Large intestine (tissue), 3 donors: ENCODE measurements around the gene COL11A1. TPM values are rescaled to one million over a fixed set of nuclear protein-coding genes. Genes with fewer than 3 reads are reported as not detected.

Experiments
- DNase-seq, 2 donors: peaks; one replicate each; pipeline versions ENCODE4 v3.0.0 to v3.0.0-alpha.2; 2013
- H3K27ac ChIP-seq: one replicate; pipeline ENCODE4 v1.5.1; 2013; ENCODE audit warnings: low read length
- H3K27me3 ChIP-seq: 2 replicates; pipeline ENCODE4 v1.6.1; 2013; ENCODE audit warnings: low read length; ENCODE audit not compliant: control insufficient read depth, insufficient read depth
- H3K36me3 ChIP-seq: 2 replicates; pipeline ENCODE4 v1.6.1; 2013; ENCODE audit warnings: low read length; ENCODE audit not compliant: control insufficient read depth, insufficient read depth
- H3K4me1 ChIP-seq: one replicate; pipeline ENCODE4 v1.6.1; 2013; ENCODE audit warnings: low read length; ENCODE audit not compliant: control insufficient read depth, insufficient read depth
- H3K4me3 ChIP-seq: one replicate; pipeline ENCODE4 v1.5.1; 2013; ENCODE audit warnings: low read length
- H3K9me3 ChIP-seq: one replicate; pipeline ENCODE4 v1.6.1; 2013; ENCODE audit warnings: mild to moderate bottlenecking, low read depth, low read length, moderate library complexity; ENCODE audit not compliant: control insufficient read depth
- WGBS: methylation state at CpG from one replicate; pipeline ENCODE4 v1.1.5; 2013; ENCODE audit warnings: low lambda C conversion rate; ENCODE audit not compliant: insufficient coverage; 5-methylcytosine and 5-hydroxymethylcytosine counted together
- polyA plus RNA-seq: library from polyadenylated mRNA; unstranded; fragments of 120-200 nt; gene quantifications from one replicate; pipeline ENCODE4 v1.2.1, GENCODE V29; 2013

The COL11A1 gene
- polyA plus RNA-seq, 1 donor: 4.1 TPM

GRCh38 chr1:102875756-102876155 is 232.6 kb downstream of the COL11A1 start:
- Histone ChIP-seq H3K4me3 (no peak overlapping the region), H3K36me3 (no peaks in the 10 kb centered on the region), H3K27ac (no peak overlapping the region), H3K4me1 (no peaks in the 10 kb centered on the region), H3K9me3 (no peaks in the 10 kb centered on the region), H3K27me3 (no peaks in the 10 kb centered on the region)
- DNase-seq: no peak
- WGBS: 40% methylated on average over 1 of the region's 1 CpG

- no peaks in the 10 kb centered on the region for H3K36me3 ChIP-seq
- H3K27me3 ChIP-seq: no peaks in the 10 kb centered on the region
- H3K9me3 ChIP-seq: no peaks in the 10 kb centered on the region
- WGBS: no CpG with 5 or more reads among the region's 1 CpG
- H3K27ac ChIP-seq: no peak overlapping the region
- H3K4me3 ChIP-seq: no peak overlapping the region
- H3K4me1 ChIP-seq: no peaks in the 10 kb centered on the region
- DNase-seq: no peak
Observed at GRCh38 chr1:102872526-102872925, 235.8 kb downstream of the COL11A1 start.

- Histone ChIP-seq H3K27me3 (no peaks in the 10 kb centered on the region), H3K4me3 (no peak overlapping the region), H3K27ac (no peak overlapping the region), H3K36me3 (no peaks in the 10 kb centered on the region), H3K9me3 (no peaks in the 10 kb centered on the region), H3K4me1 (no peaks in the 10 kb centered on the region)
- no CpG with 5 or more reads among the region's 4 CpGs for WGBS
- no peak for DNase-seq
Observed at GRCh38 chr1:102872097-102872496, 236.2 kb downstream of the COL11A1 start.

DNA sequence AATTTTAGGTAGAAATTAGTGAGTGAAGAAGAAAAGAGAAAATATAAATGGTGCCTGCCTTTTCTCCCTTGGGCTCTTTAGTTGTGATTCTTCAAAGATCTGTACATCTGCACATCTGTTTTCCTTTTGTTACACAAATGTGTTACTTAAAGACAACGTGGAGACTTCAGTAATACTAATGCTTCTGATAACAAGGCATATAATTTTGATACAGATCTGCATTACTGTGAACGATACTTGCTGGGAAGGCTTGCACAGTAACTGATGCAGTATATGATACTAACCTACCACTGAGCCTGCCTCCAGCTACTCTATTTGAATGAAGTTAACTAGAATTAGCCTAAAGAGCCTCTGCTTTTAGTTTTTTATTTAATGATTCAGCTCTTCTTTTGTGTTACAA is 244.6 kb downstream of the COL11A1 start:
- H3K27me3 ChIP-seq: no peaks in the 10 kb centered on the region
- no peak overlapping the region for H3K27ac ChIP-seq
- no peaks in the 10 kb centered on the region for H3K36me3 ChIP-seq
- H3K9me3 ChIP-seq: peaks cover 4% of the 10 kb centered on the region
- no peak for DNase-seq
- peaks cover 3% of the 10 kb centered on the region for H3K4me1 ChIP-seq
- no CpG with 5 or more reads among the region's 2 CpGs for WGBS
- no peak overlapping the region for H3K4me3 ChIP-seq

GRCh38 chr1:102861247-102861646 is 247.1 kb downstream of the COL11A1 start:
- Histone ChIP-seq H3K9me3 (peaks cover 4% of the 10 kb centered on the region), H3K36me3 (no peaks in the 10 kb centered on the region), H3K4me1 (peaks cover 12% of the 10 kb centered on the region), H3K27me3 (no peaks in the 10 kb centered on the region), H3K4me3 (no peak overlapping the region), H3K27ac (no peak overlapping the region)
- DNase-seq: no peak
- WGBS: no CpG with 5 or more reads among the region's 3 CpGs

DNA sequence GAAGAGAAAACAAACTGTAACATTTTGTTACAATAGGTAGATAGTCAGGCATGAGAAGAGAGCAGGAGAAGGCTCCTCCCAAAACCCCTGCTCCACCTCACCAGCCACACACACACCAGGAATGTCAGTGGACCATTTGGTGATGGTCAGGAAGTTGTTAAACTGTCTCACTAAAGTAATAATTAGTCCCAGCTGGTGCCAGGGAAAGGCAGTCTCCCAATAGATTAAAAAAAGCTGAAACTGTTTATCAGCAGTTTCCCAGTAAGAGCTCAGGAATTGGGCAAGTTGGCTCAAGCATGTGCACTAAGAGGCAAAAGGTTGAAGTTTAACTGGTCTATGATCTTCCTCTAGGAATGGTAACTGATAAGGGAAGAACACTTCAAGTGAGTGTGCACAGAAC is 249.6 kb downstream of the COL11A1 start:
- Histone ChIP-seq H3K27ac (peak overlapping the region; percentile 88), H3K27me3 (no peaks in the 10 kb centered on the region), H3K36me3 (no peaks in the 10 kb centered on the region), H3K4me3 (no peak overlapping the region), H3K9me3 (peaks cover 14% of the 10 kb centered on the region), H3K4me1 (peaks cover 13% of the 10 kb centered on the region)
- DNase-seq: peak; percentile 48 to 51

DNA sequence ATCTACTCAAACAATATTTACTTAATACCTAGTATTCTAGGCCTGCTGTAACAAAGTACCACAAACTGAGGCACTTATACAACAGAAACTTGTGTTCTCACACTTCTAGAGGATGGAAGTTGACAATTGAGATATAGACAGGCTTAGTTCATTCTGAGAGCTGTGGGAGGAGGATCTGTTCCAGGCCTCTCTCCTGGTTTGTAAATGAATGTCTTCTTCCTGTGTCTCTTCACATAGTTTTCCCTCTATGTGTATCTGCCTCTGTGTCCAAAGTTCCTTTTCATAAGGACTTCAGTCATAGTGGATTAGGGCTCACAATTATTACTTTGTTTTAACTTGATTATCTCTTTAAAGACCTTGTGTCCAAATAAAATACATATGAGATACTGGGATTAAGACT is 251.1 kb downstream of the COL11A1 start:
- H3K9me3 ChIP-seq: peaks cover 17% of the 10 kb centered on the region
- H3K4me3 ChIP-seq: no peak overlapping the region
- H3K4me1 ChIP-seq: peaks cover 13% of the 10 kb centered on the region
- no peaks in the 10 kb centered on the region for H3K27me3 ChIP-seq
- no peaks in the 10 kb centered on the region for H3K36me3 ChIP-seq
- peak; percentile 58 to 60 for DNase-seq
- peak overlapping the region; percentile 88 for H3K27ac ChIP-seq

DNA sequence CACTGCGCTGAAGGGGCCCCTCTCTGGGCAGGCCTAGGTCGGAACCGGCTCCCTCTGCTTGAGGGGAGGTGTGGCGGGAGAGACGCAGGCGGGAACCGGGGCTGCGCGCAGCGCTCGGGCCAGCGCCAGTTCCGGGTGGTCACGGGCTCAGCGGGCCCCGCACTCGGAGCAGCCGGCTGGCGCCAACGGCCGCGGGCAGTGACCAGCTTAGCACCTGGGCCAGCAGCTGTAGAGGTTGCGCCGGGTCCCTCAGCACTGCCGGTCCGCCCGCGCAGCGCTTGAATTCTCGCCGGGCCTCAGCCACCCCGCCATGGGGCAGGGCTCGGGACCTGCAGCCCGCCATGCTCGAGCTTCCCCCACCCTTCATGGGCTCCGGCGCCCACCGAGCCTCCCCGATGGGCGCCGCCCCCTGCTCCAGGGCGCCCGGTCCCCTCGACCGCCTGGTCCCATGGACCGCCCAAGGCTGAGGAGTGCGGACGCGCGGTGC is 254.6 kb downstream of the COL11A1 start:
- no CpG with 5 or more reads among the region's 50 CpGs for WGBS
- no peaks in the 10 kb centered on the region for H3K36me3 ChIP-seq
- H3K4me1 ChIP-seq: peaks cover 11% of the 10 kb centered on the region
- H3K4me3 ChIP-seq: no peak overlapping the region
- no peak overlapping the region for H3K27ac ChIP-seq
- H3K9me3 ChIP-seq: peaks cover 13% of the 10 kb centered on the region
- no peak for DNase-seq
- no peaks in the 10 kb centered on the region for H3K27me3 ChIP-seq

DNA sequence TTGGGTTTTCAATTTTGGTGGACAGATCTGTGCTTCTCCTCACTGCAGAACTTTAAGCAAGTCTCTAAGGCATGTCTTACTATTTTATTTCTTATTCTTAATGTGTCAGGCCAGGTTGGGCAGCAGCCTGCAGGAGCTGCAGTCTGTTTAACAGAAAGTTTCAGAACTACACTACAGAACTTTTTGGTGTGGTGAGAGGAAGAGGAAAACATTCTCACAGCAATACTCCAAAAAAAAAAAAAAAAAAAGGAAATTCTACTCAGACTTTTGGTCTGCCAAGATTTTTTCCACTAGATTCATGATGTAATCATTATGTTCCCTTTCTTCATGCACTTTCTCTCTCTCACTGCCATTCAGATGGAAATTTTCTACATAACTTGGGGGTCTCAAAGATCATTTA is 255.2 kb downstream of the COL11A1 start:
- Histone ChIP-seq H3K27me3 (no peaks in the 10 kb centered on the region), H3K36me3 (no peaks in the 10 kb centered on the region), H3K27ac (no peak overlapping the region), H3K4me3 (no peak overlapping the region), H3K4me1 (peaks cover 5% of the 10 kb centered on the region), H3K9me3 (peaks cover 13% of the 10 kb centered on the region)
- no peak for DNase-seq

DNA sequence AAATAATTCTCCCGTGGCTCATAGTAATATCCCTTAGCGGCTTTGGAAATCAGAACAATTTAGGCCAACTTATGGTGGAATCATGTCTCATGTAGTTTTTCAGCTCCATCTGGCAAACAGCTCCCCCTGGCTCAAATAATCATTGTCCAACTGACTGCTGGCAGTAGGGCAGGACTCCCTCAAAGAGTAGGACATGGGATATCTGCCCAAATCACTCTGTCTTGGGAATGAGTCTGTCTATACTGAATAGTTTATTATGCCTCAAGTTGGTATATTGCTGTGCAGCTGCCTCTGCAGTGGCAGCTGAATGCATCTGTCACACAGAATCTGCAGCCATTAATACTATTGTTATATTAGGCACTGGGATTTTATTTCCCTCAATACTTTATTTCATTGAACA is 255.7 kb downstream of the COL11A1 start:
- H3K36me3 ChIP-seq: no peaks in the 10 kb centered on the region
- H3K4me3 ChIP-seq: no peak overlapping the region
- peaks cover 16% of the 10 kb centered on the region for H3K9me3 ChIP-seq
- no CpG with 5 or more reads among the region's 2 CpGs for WGBS
- no peaks in the 10 kb centered on the region for H3K27me3 ChIP-seq
- DNase-seq: no peak
- no peak overlapping the region for H3K27ac ChIP-seq
- peaks cover 2% of the 10 kb centered on the region for H3K4me1 ChIP-seq

DNA sequence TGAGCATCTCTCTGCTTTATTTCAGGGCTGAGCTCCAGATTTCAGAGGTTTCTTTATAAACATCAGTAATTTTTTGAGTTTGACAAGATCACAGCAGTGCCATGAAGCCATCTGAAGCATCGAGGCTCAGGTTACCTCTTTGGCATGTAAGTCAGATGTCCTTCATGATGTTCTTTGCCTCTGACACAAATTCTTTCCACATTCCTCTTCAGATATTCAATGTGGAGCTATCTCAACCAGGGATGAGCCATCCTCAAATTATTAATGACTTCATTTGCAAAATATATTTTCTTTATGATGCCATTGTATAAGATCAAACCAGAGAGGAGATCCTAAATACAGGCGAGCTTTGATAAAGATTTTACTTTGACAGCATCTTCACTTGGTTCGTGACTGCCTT is 256.7 kb downstream of the COL11A1 start:
- Histone ChIP-seq H3K4me1 (peaks cover 2% of the 10 kb centered on the region), H3K4me3 (no peak overlapping the region), H3K27ac (no peak overlapping the region), H3K9me3 (peaks cover 16% of the 10 kb centered on the region), H3K36me3 (no peaks in the 10 kb centered on the region), H3K27me3 (no peaks in the 10 kb centered on the region)
- no CpG with 5 or more reads among the region's 3 CpGs for WGBS
- DNase-seq: no peak
